Thyroid gland (tissue), 4 donors: ENCODE results near the gene KRT3.

Experiments used
- POLR2A ChIP-seq, 2 donors: fragments of 450-650 bp; IDR thresholded peaks; one replicate each; pipeline ENCODE4 v1.6.1; 2017; ENCODE audit warnings: antibody characterized with exemption in 2 of 2, mild to moderate bottlenecking in 2 of 2, moderate library complexity in 1 of 2
- TF ChIP-seq, protein P1 (sequence below), 6 experiments: fragments of 200-600 bp in 3 of 6; fragments of 450-650 bp in 3 of 6; sonication (generic) in 3 of 6; IDR thresholded peaks; one replicate each; pipeline ENCODE4 v1.5.1; 2016 to 2019; ENCODE audit warnings: antibody characterized with exemption in 6 of 6, mild to moderate bottlenecking in 2 of 6, inconsistent platforms in 1 of 6, moderate library complexity in 1 of 6

GRCh38 chr12:52792185-52793029 is 3.5 kb downstream of the KRT3 start:
- TF ChIP-seq POLR2A (IDR thresholded peaks at IDR 0.05) = no peak
- TF ChIP-seq, protein P1, sequence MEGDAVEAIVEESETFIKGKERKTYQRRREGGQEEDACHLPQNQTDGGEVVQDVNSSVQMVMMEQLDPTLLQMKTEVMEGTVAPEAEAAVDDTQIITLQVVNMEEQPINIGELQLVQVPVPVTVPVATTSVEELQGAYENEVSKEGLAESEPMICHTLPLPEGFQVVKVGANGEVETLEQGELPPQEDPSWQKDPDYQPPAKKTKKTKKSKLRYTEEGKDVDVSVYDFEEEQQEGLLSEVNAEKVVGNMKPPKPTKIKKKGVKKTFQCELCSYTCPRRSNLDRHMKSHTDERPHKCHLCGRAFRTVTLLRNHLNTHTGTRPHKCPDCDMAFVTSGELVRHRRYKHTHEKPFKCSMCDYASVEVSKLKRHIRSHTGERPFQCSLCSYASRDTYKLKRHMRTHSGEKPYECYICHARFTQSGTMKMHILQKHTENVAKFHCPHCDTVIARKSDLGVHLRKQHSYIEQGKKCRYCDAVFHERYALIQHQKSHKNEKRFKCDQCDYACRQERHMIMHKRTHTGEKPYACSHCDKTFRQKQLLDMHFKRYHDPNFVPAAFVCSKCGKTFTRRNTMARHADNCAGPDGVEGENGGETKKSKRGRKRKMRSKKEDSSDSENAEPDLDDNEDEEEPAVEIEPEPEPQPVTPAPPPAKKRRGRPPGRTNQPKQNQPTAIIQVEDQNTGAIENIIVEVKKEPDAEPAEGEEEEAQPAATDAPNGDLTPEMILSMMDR (IDR thresholded peaks at IDR 0.05) = no peak
